Esophagus muscularis mucosa (tissue), 4 donors: ENCODE results near the gene ELK3.

Source experiments
- EP300 ChIP-seq: sonication (generic); formaldehyde crosslinking; IDR thresholded peaks from one replicate; pipeline ENCODE4 v1.6.1; 2017; ENCODE audit warnings: antibody characterized with exemption
- POLR2A ChIP-seq: fragments of 450-650 bp; IDR thresholded peaks from one replicate; pipeline ENCODE4 v1.6.1; 2017; ENCODE audit warnings: antibody characterized with exemption, moderate library complexity, mild to moderate bottlenecking, low read depth
- TF ChIP-seq, protein P1 (sequence below), 3 experiments: fragments of 200-600 bp in 2 of 3; fragments of 450-650 bp in 1 of 3; sonication (generic) in 2 of 3; IDR thresholded peaks; one replicate each; pipeline ENCODE4 v1.5.1; 2017 to 2019; ENCODE audit warnings: antibody characterized with exemption in 3 of 3, mild to moderate bottlenecking in 2 of 3, moderate library complexity in 1 of 3

DNA sequence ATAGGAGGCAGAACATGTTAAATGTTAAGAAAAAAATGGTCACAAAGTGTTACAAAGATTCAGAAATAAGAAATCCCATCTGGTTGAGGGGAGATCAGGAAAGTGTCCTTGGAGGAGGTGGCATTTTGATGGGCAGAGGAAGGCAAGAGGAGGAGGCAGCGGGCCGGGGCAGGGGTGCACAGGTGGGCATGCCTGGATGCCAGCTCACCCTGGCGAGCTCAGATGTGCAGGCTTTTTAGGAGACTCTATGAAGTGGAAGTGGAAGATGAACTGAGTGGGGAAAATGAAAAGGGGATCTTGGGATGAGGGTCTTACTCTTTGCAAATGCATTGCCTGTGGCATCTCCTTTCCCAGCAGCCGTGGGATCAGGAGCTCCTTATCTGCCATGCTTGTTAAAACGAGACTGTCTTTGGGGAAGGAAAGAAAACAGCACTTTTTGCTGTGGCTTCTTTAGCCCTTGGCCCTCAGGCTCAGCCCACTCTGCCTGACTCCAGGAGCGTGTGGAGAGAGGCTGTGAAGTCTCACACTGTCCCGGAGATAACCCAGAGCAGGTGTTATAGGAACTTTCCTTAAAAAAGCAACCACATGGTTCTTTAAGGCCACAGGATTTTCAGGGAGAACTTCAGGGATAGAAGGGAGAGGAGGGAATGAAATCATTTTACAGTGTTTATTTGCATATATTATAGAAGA is 62.6 kb downstream of the ELK3 start:
- TF ChIP-seq, protein P1, sequence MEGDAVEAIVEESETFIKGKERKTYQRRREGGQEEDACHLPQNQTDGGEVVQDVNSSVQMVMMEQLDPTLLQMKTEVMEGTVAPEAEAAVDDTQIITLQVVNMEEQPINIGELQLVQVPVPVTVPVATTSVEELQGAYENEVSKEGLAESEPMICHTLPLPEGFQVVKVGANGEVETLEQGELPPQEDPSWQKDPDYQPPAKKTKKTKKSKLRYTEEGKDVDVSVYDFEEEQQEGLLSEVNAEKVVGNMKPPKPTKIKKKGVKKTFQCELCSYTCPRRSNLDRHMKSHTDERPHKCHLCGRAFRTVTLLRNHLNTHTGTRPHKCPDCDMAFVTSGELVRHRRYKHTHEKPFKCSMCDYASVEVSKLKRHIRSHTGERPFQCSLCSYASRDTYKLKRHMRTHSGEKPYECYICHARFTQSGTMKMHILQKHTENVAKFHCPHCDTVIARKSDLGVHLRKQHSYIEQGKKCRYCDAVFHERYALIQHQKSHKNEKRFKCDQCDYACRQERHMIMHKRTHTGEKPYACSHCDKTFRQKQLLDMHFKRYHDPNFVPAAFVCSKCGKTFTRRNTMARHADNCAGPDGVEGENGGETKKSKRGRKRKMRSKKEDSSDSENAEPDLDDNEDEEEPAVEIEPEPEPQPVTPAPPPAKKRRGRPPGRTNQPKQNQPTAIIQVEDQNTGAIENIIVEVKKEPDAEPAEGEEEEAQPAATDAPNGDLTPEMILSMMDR (IDR thresholded peaks at IDR 0.05) = no peak
- TF ChIP-seq EP300 (no peak), POLR2A (no peak)
